Measurements from ENCODE around the gene MPND.
A peak's percentile ranks its signal among the peaks of the same experiment; 100 is the strongest.

Gene MPND

DNA sequence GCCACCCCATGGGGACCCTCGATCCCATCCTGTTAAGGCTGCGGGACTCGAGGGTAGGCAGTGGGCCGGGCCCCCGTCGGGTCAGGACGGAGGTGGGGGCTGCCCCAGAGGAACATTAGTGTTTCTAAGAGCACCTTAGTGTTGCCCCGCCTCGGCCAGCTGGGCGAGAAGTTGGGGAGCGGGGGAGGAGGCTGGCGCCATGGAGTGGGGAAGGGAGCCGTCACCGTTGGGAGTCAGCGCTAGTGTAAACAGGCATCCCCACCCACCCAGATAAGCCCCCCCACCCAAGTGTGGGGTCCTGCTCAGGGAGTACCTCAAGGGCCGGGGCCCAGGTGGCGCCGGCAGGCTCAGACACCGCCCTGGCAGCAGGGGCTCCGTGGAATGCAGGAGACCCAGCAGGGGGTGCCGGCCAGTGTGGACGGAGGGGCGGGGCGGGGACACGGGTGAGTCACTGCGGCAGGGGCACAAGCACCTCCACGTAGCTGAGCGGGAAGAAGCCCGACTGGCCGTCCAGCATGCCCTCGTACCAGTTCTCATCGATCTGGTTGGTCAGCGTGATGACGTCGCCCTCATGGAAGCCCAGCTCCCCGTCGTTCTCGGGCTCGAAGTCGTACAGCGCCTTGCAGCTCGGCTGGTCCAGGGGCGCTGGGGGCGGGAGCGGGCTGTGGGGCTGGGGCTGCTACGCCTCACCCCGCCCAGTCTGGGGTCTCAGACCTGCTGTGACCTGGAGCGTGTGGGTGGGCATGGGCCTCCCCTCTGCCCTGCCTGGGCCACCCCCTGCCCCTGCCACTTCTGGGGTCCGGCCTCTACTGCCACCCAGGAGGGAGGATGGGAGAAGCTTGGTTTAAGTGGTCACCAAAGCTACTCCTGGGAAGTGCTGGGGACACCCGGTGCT is 18.0 kb downstream of the MPND start:
- TF ChIP-seq, protein P1, sequence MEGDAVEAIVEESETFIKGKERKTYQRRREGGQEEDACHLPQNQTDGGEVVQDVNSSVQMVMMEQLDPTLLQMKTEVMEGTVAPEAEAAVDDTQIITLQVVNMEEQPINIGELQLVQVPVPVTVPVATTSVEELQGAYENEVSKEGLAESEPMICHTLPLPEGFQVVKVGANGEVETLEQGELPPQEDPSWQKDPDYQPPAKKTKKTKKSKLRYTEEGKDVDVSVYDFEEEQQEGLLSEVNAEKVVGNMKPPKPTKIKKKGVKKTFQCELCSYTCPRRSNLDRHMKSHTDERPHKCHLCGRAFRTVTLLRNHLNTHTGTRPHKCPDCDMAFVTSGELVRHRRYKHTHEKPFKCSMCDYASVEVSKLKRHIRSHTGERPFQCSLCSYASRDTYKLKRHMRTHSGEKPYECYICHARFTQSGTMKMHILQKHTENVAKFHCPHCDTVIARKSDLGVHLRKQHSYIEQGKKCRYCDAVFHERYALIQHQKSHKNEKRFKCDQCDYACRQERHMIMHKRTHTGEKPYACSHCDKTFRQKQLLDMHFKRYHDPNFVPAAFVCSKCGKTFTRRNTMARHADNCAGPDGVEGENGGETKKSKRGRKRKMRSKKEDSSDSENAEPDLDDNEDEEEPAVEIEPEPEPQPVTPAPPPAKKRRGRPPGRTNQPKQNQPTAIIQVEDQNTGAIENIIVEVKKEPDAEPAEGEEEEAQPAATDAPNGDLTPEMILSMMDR (IDR thresholded peaks at IDR 0.05; ENCODE audit: control insufficient read depth, insufficient read depth, low read depth, low read length, missing control alignments): no peak
- DNase-seq (ENCODE audit: low read depth): no peak
- H3K4me3 ChIP-seq (ENCODE audit: control insufficient read depth, low read depth, low read length): no peak overlapping the region

DNA sequence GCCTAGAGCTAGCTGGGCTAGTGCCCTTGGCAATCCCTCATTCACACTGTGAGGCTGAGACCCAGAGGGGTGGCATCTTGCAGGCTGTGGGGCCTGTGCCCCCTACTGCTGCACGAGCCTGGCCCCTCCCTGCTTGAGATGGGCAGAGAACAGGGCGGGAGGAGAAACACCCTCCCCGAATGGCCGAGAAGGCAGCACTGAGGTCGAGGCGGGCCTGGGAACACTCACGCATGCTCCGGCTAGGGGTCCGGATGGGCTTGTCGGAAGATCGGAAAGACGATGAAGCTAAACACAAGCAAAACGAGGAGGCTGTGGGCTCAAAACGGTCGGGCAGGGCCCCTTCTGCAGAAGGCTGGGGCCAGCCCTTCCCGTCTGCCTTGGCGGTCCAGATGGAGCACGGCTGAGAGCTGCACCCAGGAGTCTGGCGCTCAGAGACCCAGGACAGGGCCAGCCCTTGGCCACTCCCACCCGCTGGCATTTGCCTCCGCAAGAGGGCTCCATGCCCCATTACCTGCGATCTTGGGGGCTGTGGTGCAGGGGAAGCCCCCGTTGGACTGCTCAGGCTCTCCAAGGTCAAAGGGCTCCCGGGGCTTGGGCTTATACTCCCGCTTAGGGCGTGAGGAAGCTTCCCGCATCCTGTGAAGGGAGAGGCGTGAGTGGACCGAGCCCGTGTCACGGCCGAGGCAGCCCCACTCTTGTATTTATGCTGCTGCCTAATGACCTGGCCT is 18.9 kb downstream of the MPND start:
- TF ChIP-seq, protein P1 (IDR thresholded peaks at IDR 0.05; ENCODE audit: control insufficient read depth, insufficient read depth, low read depth, low read length, missing control alignments): no peak
- DNase-seq (ENCODE audit: low read depth): no peak
- H3K4me3 ChIP-seq (ENCODE audit: control insufficient read depth, low read depth, low read length): no peak overlapping the region

DNA sequence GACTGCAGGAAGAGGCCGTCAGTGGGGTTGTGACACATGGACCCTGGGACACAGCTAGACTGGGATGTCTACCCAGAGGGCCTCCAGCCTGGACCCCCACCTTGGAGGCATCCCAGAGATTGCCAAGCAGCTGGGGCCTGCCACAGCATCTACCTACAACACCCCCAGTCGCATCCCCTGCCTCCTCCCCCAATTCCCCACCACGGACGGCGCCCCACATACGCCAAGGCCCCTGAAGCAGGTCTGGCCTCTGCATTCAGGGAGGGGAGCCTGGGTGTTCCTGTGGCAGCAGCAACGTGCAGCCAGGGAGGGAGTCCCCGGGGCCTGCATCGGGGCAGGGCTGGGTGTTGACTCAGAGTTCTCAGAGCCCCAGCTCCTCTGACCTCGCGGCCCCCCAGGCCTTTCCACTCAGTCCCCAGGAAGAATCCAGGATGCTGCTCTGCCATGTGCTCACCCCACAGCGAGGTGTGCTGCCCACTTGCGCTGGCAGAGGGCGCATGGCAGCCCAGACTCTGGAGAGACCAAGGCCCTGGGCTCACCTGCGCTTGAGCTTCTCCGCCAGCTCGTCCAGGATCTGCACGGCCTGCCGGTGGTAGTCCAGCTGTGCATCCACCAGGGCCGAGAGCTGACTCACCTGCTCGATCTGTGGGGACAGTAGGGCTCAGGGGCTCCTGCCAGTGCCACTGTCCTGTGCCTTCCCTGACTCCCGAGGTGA is 19.6 kb downstream of the MPND start:
- no peak for DNase-seq (ENCODE audit: low read depth)
- no peak overlapping the region for H3K4me3 ChIP-seq (ENCODE audit: control insufficient read depth, low read depth, low read length)
- TF ChIP-seq, protein P1 (IDR thresholded peaks at IDR 0.05; ENCODE audit: control insufficient read depth, insufficient read depth, low read depth, low read length, missing control alignments): peak; percentile 19

DNA sequence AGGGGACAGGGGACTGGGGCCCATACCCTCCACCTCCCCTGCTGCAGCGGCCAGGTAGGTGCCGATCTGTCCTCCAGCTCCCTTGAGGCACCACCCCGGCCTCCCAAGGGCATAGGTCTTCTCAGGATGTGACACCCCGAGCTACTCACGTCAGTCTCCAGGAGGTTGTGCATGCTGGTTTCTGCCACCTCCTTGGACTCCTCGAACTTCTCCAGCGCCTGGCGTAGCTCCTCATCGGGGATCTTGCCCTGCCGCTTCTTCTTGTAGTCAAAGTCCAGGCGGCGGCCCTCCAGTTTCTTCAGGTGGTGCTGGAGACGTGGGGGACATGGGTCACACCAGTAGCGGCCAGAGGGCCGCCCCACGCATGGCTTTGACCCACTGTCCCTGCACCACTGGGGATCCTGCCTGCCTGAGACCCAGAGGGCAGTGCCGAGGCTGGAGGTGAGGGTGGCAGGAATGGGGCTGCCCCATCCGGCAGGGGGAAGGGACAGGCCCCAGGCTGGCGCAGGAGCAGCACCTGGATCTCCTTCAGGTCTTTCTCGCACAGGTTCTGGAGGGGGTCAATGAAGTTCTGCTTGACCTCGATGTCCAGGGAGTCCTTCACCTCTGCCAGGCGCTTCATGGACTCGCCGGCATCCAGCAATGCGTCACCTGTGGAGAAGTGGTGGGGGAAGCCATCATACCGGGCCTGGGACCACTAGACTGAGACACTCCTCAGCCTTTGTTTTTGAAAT is 20.4 kb downstream of the MPND start:
- H3K4me3 ChIP-seq (ENCODE audit: control insufficient read depth, low read depth, low read length): no peak overlapping the region
- no peak for DNase-seq (ENCODE audit: low read depth)
- TF ChIP-seq, protein P1 (IDR thresholded peaks at IDR 0.05; ENCODE audit: control insufficient read depth, insufficient read depth, low read depth, low read length, missing control alignments): no peak

DNA sequence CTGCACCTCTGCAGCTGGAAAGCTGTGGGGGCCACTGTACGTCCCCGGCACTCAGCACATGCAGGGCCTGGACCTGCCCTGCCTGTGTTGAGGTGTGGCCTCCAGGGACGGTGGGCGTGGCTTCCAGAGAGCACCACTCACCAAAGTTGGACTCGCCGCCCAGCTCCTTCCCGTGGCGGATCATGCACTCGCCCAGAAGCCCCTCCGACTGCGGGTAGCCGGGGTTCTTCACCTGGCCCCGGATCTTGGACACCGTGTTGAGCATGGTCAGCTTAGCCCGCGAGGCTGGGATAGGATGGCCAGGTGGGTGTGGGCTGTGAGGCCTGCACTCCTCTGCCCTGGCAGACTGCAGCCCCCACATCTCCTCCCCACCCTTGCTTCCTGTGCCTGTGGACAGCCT is 22.0 kb downstream of the MPND start:
- TF ChIP-seq, protein P1 (IDR thresholded peaks at IDR 0.05; ENCODE audit: control insufficient read depth, insufficient read depth, low read depth, low read length, missing control alignments): no peak
- no peak for DNase-seq (ENCODE audit: low read depth)

More for the DNA sequence above, 22.0 kb downstream of the MPND start:
- no peak overlapping the region for H3K4me3 ChIP-seq (ENCODE audit: control insufficient read depth, low read depth, low read length)
